ENCODE results near the gene MOV10L1. TPM values are rescaled to one million over a fixed set of nuclear protein-coding genes. Genes with fewer than 3 reads are reported as not detected.

MOV10L1 gene
- total RNA-seq, 4 donors from 2014 or later = 0.25 TPM; not detected in 3

GRCh38 chr22:50199829-50200460 lies 110.1 kb downstream of the MOV10L1 start:
- DNase-seq (no peak), ATAC-seq (no peak)
- Histone ChIP-seq H3K36me3 (peaks cover 0 to 24% of the 10 kb centered on the region in 2 donors), H3K9me3 (no peaks in the 10 kb centered on the region), H3K27me3 (no peaks in the 10 kb centered on the region), H3K4me1 (peaks cover 23 to 25% of the 10 kb centered on the region in 2 donors), H3K27ac (peak overlapping the region; percentile 70 to 89 (median 81)), H3K4me3 (peak overlapping the region; percentile 60 to 91 (median 74))
- TF ChIP-seq CTCF (IDR thresholded peaks at IDR 0.05 in 4 of 5, conservative IDR thresholded peaks at IDR 0.05 in 1 of 5) = no peak
- TF ChIP-seq POLR2A (IDR thresholded peaks at IDR 0.05) = no peak
- in situ Hi-C loops (cut with MboI; ENCODE audit: low sequenced_read_pairs in 4 of 4) = loop anchor here in 1 of 4 donors (10.0 kb wide), 1 partner anchor 265 kb away; no protein-coding TSS in a partner anchor
- intact Hi-C loops (cut with DNase I; ENCODE audit: low total_unique reads) = loop anchor here (1.0 to 10.0 kb wide), 2 partner anchors 15 to 265 kb away; partner anchors contain the start of gene TRABD

GRCh38 chr22:50200461-50201190 lies 110.8 kb downstream of the MOV10L1 start, which contains the start of gene SELENOO:
SELENOO (plus strand) TSS chr22:50201011; CDS start chr22:50201037, 26 bp downstream.
- intact Hi-C loops (cut with DNase I; ENCODE audit: low total_unique reads) = loop anchor here (1.0 to 10.0 kb wide), 2 partner anchors 15 to 266 kb away; partner anchors contain the start of gene TRABD

GRCh38 chr22:50201191-50202129 lies 111.7 kb downstream of the MOV10L1 start:
- peak; percentile 40 to 57 for ATAC-seq
- Histone ChIP-seq H3K4me3 (peak overlapping the region; percentile 60 to 91 (median 74)), H3K9me3 (no peaks in the 10 kb centered on the region), H3K27ac (peak overlapping the region; percentile 70 to 89 (median 82)), H3K36me3 (peaks cover 0 to 13% of the 10 kb centered on the region in 2 donors), H3K27me3 (no peaks in the 10 kb centered on the region), H3K4me1 (peaks cover 37 to 40% of the 10 kb centered on the region in 2 donors)
- in situ Hi-C loops (cut with MboI; ENCODE audit: low sequenced_read_pairs in 4 of 4) = loop anchor here in 1 of 4 donors (10.0 kb wide), 1 partner anchor 267 kb away; no protein-coding TSS in a partner anchor
- no peak for DNase-seq
- TF ChIP-seq POLR2A (IDR thresholded peaks at IDR 0.05) (no peak), CTCF (IDR thresholded peaks at IDR 0.05 in 4 of 5, conservative IDR thresholded peaks at IDR 0.05 in 1 of 5) (no peak)
- intact Hi-C loops (cut with DNase I; ENCODE audit: low total_unique reads) = loop anchor here (10.0 kb wide), 1 partner anchor 267 kb away; no protein-coding TSS in a partner anchor

More at GRCh38 chr22:50200461-50201190, 110.8 kb downstream of the MOV10L1 start, which contains the start of gene SELENOO:
- H3K27me3 ChIP-seq = no peaks in the 10 kb centered on the region
- H3K4me3 ChIP-seq = peak within 1 kb of the TSS; percentile 60 to 91 (median 74)
- H3K27ac ChIP-seq = peak within 1 kb of the TSS; percentile 70 to 89 (median 82)
- peaks cover 29 to 32% of the 10 kb centered on the region in 2 donors for H3K4me1 ChIP-seq
- H3K9me3 ChIP-seq = no peaks in the 10 kb centered on the region
- DNase-seq = peak; percentile 87 to 90
- peaks cover 0 to 21% of the 10 kb centered on the region in 2 donors for H3K36me3 ChIP-seq
- ATAC-seq = peak; percentile 90 to 92
- in situ Hi-C loops (cut with MboI; ENCODE audit: low sequenced_read_pairs in 4 of 4) = loop anchor here in 1 of 4 donors (10.0 kb wide), 1 partner anchor 266 kb away; no protein-coding TSS in a partner anchor
- TF ChIP-seq POLR2A (IDR thresholded peaks at IDR 0.05) (peak; percentile 94 to 98), CTCF (IDR thresholded peaks at IDR 0.05 in 4 of 5, conservative IDR thresholded peaks at IDR 0.05 in 1 of 5) (no peak)

Measured in gastrocnemius medialis (tissue), 4 donors.